ENCODE data around the gene ZNF281.

Gene ZNF281

DNA sequence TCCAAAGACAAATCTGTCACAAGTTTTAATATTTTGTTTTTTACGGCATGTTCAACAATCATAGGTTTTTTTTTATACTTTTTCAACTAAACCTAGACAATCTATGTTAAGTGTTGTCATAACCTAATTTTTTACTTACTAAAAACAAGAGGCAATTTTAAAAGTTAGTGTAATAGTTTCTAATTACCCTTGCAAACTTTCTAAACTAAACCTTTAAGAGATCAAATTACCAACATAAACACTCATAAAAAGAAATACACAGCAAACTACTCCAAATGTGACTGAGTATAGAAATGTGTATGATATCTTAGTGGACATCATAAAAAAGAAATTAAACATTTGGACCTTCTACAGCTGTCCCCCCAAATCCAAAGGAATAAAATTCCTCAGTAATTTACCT lies 10.0 kb downstream of the ZNF281 start:
- no peak overlapping the region for H3K4me3 ChIP-seq (IDR thresholded peaks at IDR 0.05; ENCODE audit: insufficient read depth, low read depth, low read length)
- no peak overlapping the region for H3K4me2 ChIP-seq
- H3K9ac ChIP-seq: no peak overlapping the region
- TF ChIP-seq, protein P1, sequence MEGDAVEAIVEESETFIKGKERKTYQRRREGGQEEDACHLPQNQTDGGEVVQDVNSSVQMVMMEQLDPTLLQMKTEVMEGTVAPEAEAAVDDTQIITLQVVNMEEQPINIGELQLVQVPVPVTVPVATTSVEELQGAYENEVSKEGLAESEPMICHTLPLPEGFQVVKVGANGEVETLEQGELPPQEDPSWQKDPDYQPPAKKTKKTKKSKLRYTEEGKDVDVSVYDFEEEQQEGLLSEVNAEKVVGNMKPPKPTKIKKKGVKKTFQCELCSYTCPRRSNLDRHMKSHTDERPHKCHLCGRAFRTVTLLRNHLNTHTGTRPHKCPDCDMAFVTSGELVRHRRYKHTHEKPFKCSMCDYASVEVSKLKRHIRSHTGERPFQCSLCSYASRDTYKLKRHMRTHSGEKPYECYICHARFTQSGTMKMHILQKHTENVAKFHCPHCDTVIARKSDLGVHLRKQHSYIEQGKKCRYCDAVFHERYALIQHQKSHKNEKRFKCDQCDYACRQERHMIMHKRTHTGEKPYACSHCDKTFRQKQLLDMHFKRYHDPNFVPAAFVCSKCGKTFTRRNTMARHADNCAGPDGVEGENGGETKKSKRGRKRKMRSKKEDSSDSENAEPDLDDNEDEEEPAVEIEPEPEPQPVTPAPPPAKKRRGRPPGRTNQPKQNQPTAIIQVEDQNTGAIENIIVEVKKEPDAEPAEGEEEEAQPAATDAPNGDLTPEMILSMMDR (conservative IDR thresholded peaks at IDR 0.05; ENCODE audit: low read depth, low read length): no peak
- H4K20me1 ChIP-seq (ENCODE audit: insufficient read depth): no peaks in the 10 kb centered on the region
- H3K79me2 ChIP-seq (ENCODE audit: insufficient read depth, low read depth): peaks cover 11% of the 10 kb centered on the region; the same call in 1 of the 2 replicates
- no peak overlapping the region for H2AFZ ChIP-seq (ENCODE audit: low read depth)
- H3K27ac ChIP-seq: no peak overlapping the region
- H3K36me3 ChIP-seq (ENCODE audit: insufficient read depth): no peaks in the 10 kb centered on the region
- peaks cover 21% of the 10 kb centered on the region for H3K4me1 ChIP-seq (ENCODE audit: low read depth, poor library complexity, severe bottlenecking)
- no peaks in the 10 kb centered on the region for H3K27me3 ChIP-seq (ENCODE audit: insufficient read depth, low read depth)

DNA sequence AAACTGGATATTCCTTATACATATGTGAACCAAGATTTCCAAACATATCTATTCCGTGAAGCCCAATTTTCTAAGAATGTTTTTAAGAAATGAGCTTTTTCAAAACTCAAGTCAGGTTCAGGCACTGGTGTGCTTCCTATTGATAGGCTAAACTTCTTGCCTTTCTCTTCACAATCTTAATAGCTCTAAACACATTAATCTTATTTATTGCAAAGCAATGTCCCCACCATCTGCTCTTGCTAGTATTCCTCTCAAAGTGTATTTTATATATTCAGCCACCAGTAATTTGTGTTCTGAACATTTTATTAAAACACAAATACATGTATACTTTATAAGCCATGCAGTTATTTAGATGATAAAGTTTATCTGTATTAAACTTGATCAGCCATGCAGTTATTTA lies 11.5 kb downstream of the ZNF281 start:
- no peak overlapping the region for H3K27ac ChIP-seq
- peaks cover 21% of the 10 kb centered on the region for H3K4me1 ChIP-seq (ENCODE audit: low read depth, poor library complexity, severe bottlenecking)
- no peaks in the 10 kb centered on the region for H4K20me1 ChIP-seq (ENCODE audit: insufficient read depth)
- no peak overlapping the region for H3K4me3 ChIP-seq (IDR thresholded peaks at IDR 0.05; ENCODE audit: insufficient read depth, low read depth, low read length)
- H3K79me2 ChIP-seq (ENCODE audit: insufficient read depth, low read depth): 0 out of 2 replicates have a peak, but pooled peaks cover 11% of the 10 kb centered on the region
- no peaks in the 10 kb centered on the region for H3K27me3 ChIP-seq (ENCODE audit: insufficient read depth, low read depth)
- H3K36me3 ChIP-seq (ENCODE audit: insufficient read depth): no peaks in the 10 kb centered on the region
- H3K4me2 ChIP-seq: no peak overlapping the region
- H2AFZ ChIP-seq (ENCODE audit: low read depth): no peak overlapping the region
- TF ChIP-seq, protein P1 (conservative IDR thresholded peaks at IDR 0.05; ENCODE audit: low read depth, low read length): no peak
- no peak overlapping the region for H3K9ac ChIP-seq

DNA sequence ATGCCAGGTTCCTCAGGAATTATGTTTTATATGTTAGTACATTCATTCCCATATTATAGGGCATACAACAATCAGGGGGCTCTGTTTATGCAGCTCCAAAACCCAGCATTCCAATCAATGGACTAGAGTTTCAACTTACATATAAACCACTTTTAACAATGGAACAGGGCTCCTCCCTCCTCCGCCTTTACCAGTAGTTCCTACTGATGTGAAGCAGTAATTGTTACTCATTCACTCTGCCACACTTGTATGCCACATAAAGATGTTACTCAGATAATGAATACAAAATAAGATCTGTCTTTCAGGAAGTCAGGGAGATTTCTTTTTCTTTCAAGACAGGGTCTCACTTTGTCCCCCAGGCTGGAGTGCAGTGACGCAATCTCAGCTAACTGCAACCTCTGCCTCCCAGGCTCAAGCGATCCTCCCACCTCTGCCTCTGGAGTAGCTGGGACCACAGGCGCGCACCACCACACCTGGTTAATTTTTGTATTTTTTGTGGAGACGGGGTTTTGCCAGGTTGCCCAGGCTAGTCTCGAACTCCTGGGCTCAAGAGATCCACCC lies 17.1 kb downstream of the ZNF281 start:
- H3K4me1 ChIP-seq (ENCODE audit: low read depth, poor library complexity, severe bottlenecking): no peaks in the 10 kb centered on the region
- H3K27me3 ChIP-seq (ENCODE audit: insufficient read depth, low read depth): no peaks in the 10 kb centered on the region
- H3K4me2 ChIP-seq: no peak overlapping the region
- H3K4me3 ChIP-seq (IDR thresholded peaks at IDR 0.05; ENCODE audit: insufficient read depth, low read depth, low read length): no peak overlapping the region
- H4K20me1 ChIP-seq (ENCODE audit: insufficient read depth): no peaks in the 10 kb centered on the region
- H3K27ac ChIP-seq: no peak overlapping the region
- H3K79me2 ChIP-seq (ENCODE audit: insufficient read depth, low read depth): no peaks in the 10 kb centered on the region
- TF ChIP-seq, protein P1 (conservative IDR thresholded peaks at IDR 0.05; ENCODE audit: low read depth, low read length): no peak
- no peaks in the 10 kb centered on the region for H3K36me3 ChIP-seq (ENCODE audit: insufficient read depth)
- H3K9ac ChIP-seq: no peak overlapping the region
- no peak overlapping the region for H2AFZ ChIP-seq (ENCODE audit: low read depth)

DNA sequence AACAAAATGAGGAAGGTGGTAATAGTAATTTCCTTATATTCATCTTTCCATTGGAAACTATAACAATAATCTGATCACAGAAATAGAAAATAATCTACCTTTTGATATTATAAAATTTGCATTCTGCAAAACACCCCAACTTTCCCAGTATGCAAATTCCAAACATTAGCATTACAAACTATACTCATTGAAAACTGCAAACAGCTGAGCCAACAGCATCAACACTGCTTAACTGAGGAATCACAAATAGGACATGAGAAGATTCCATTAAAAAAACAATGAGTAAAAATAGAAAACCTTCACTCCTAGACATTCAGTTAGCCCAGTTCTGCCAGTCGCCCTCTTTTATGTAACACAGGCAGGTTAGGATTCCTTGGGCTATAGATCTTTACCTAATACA lies 18.1 kb downstream of the ZNF281 start:
- Histone ChIP-seq H2AFZ (ENCODE audit: low read depth) (no peak overlapping the region), H3K4me2 (no peak overlapping the region), H4K20me1 (ENCODE audit: insufficient read depth) (no peaks in the 10 kb centered on the region), H3K9ac (no peak overlapping the region), H3K36me3 (ENCODE audit: insufficient read depth) (no peaks in the 10 kb centered on the region), H3K79me2 (ENCODE audit: insufficient read depth, low read depth) (no peaks in the 10 kb centered on the region), H3K4me3 (IDR thresholded peaks at IDR 0.05; ENCODE audit: insufficient read depth, low read depth, low read length) (no peak overlapping the region), H3K27ac (no peak overlapping the region), H3K27me3 (ENCODE audit: insufficient read depth, low read depth) (no peaks in the 10 kb centered on the region), H3K4me1 (ENCODE audit: low read depth, poor library complexity, severe bottlenecking) (no peaks in the 10 kb centered on the region)
- TF ChIP-seq, protein P1 (conservative IDR thresholded peaks at IDR 0.05; ENCODE audit: low read depth, low read length): no peak

Measured in KMS-11 (cell line).